Activated CD4-positive, CD25-positive, alpha-beta regulatory T cell (primary cell): ENCODE results near the gene MRPL37.

Source experiments
- DNase-seq, 4 experiments: peaks; one replicate each; lab custom pipeline; 2025; lab: John Stamatoyannopoulos, UW

Gene MRPL37

DNA sequence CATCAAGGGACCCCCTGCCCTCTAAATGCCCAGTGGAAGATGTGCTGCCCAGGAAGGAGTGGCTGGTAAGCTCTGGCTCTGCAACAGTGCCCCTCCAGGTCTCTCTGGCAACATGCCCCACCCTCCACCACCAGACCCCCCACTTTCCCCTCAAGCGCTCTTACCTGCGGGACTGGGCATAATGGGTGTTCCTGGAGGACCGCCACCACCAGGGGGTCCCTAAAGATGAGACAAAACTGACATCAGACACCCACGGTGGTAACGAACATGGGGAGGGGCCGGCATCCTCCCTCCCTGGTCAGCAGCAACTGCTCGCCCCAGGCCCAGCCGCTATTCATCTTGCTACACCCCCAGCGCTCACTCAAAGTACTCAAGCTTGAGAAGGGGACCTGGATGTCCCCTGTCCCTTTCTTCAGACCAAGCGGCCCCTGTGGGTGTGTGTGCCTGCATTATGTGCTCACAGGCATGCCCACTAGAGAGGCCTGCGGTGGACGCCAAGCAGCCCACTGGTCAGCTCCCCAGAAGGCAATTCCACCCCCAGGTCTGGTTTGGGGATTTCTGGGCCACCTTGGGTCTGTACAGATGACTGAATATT, 40.9 kb downstream of the MRPL37 start:
- DNase-seq = no peak

DNA sequence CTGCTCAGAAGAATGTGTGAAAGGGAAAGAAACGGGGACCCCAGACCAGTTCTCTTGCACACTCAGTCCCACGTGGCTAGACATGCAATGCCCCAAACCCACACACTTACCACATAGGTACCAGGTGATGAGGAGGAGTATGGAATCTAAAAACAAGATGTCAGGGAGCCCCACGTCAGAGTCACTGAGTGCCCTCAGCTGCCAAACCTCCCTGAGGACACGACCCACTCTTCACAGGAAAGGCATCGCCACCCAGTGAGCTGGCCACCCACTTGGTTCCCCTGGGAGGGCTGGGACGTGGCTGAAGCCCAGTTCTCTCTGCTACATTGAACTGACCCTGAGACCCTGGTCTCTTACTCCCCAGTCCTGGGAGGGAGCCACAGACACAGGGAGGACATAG, 41.4 kb downstream of the MRPL37 start:
- DNase-seq = no peak

DNA sequence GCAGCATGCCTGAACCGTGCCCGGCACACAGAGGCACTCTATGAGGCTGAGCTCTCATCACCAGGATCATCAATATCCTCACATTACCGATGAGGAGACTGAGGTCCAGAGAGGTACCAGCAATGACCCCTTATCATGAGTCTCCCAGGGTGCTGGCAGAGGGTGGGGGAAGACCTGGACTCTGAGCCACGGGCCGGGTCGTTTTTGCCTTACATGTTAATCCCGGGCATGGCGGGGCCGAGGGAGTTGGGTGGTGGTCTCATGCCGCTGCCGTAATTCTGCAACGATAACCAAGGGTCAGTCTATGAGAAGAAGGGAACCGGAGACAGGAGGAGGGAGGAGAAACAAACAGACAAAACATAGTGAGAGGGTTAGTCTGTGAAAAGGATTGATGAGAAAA, 43.1 kb downstream of the MRPL37 start:
- DNase-seq = no peak

DNA sequence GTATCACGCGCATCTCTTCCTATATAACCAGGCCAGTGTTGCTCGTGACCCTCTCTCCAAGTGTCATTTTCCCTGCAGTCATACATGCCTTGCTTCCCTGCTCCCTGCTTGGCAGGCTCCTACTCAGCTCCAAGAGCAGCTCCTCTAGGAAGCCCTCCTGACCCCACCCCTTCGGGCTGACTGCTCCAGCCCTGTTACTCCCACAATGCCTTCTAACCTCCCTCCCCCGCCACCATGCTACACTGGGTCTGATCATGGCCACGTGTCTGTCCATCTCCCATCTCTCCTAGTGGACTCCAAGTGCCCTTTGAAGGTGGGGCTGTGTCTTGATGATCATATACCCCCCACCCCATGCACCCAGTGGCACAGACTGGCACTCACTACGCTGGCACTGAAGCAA, 44.7 kb downstream of the MRPL37 start:
- DNase-seq = no peak

DNA sequence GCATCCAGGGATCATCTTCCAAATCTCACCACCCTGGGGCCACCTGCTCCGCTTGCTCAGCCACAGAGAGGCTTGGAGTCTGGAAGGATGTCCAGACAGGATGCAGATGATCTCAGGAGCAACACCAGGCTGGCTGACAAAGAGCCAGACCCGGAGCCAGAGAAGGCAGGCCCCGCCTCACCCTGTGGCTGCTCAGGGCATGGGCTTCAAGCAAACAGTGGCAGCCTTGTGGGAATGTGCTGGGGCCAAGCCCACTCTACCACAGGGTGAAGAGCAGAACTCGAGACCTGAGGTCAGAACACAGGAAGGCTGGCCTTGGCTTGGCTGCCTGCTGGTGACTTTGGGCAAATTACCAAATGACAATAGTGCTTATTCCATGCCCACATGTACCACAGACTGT, 45.5 kb downstream of the MRPL37 start:
- no peak for DNase-seq

DNA sequence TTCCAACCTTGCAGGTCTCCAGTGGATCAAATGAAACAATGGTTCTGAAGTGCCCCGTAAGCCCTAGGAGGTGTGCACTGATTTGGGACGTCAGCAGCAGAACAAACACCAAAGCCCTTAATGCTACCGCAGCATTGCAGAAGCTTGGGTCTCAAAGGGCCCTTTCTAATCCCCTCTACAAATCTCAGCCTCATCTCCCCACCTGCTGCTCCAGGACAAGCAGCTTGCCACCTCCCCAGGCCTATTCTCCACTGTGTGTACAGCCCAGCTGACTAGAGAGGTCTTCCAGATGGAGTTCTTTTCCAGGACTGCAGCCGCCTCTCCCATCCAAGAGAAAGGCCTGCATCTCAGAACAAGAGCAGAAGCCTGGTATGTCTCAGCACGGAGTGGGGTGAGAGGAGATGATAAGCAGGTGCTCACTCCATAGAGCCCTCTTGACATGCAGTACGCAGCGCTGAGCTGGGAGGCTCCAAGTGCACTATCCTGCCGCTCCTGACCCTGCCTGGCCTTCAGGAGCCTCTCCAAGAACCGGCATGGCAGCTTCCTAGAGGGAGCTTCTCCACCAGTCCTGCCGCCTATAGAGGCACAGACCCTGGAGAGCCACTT, 46.3 kb downstream of the MRPL37 start:
- no peak for DNase-seq

DNA sequence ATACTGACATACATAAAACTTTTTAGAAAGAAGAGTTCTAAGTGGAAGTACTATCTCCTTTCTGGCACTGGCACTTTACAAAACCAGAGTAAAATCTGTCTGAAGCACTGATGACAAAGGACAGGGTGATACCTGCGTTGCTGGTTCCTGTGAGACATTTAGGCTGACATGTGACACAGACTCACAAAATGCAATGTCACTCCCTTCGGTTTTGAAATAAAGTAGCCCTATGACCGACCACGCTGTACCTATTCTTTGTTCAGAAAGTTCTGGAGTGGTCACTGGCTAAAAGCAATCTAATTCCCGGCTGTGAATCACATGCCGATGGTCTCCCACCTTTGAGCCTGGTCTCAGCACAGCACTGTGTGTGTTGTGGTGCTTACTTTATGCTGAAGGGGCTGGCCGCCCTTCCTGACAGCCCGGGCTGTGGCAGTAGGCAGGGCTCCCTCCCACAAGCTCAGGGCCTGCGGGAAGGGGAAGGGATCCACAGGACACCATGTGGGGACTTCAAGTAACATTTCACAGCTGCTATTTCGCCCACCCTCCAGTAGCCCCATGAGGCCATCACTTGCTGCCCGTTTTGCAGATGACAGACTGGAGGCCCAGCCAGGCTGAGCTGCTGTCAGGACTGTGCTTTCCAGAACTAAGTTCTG, 48.0 kb downstream of the MRPL37 start:
- no peak for DNase-seq

DNA sequence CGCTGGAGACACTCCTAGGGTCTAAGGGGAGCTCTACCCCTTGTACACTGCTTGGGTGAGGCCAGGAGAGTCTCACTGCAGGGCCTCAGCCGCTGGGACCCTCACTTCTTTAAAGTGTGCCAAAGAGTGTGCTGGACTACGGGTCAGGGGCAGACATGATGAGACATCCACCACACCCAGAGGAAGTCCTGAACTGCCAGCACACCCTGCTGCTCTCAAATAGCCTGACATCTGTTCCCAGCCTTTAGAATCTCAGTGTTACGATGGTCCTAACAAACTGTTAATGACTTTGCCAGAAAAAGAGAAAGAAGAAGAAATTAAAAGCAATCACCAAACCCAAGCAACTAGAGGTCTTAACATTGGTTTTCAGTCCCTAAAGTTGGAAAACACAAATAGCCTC, 49.0 kb downstream of the MRPL37 start:
- no peak for DNase-seq

DNA sequence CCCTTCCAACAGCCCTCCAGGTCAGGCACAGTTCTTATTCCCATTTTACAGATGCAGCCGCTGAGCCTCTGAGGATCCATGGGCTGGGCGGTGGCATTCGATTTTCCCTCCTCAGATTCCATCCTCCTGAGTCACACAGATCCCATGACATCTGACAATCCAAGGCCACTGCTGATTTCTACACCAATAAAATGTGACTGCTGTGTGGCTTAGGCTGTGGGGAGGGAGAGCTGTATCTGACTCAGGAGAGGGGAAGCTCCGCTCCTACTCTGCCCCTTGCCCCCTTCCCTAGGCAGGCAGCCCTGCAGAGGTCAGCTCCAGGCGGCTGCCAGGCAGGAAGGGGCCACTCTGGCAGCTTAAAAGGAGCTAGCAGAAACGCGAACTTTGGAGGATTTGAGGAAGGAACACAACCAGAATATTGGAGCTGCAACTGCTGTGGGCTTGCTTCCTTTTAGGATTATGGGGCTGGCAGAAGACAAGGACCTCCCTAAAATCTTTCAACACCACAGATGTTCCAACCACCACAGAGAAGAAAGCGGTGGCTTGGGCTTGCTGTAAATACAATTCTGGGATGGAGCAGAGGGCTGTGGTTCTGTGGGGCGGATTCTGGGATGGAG, 50.0 kb downstream of the MRPL37 start:
- DNase-seq = no peak

DNA sequence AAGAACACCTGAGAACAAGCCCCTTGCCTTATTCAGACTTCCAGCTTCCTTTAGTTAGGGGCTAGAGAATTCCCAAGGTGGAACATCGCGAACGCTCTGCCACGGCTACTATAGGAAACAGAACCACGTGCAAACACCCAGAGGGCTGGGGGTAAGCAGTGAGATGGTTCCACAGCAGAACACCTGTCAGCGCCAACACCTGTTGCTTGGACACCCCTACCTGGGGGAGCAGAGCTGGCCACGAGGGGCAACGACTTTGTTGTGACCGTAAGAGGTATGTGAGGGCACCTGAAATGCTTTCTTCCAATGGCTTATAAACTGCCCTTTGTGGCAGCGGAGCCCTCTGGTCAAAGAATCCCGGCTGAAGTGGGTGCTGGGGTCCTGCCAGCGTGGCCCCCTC, 50.7 kb downstream of the MRPL37 start:
- DNase-seq = no peak

DNA sequence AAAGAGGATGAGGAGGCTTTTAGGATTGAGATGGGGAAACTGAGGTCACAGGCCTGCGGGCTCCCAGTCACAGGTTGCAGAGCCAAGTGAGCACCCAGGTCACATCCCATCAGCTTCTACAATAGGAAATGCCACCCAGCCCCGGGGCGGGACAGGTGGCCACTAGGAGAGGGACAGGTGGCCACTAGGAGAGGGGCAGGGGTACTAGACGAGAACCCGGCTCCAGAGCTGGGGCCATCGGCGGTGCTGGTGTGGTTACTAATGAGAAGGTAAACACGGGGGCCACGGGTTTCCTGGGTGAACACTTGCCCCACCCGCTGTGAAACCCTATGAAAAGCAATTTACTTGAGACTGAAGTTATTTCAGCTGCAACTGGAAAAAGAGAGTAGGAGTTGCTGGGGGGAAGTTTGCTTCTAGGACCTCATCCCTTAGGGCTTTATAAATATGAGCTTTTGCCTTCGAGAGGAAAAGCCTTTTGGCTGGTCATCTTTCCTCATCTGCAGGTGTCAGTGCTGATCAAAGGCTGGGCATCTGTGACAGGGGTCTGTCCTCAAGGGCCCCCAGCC, 52.5 kb downstream of the MRPL37 start:
- DNase-seq = no peak

DNA sequence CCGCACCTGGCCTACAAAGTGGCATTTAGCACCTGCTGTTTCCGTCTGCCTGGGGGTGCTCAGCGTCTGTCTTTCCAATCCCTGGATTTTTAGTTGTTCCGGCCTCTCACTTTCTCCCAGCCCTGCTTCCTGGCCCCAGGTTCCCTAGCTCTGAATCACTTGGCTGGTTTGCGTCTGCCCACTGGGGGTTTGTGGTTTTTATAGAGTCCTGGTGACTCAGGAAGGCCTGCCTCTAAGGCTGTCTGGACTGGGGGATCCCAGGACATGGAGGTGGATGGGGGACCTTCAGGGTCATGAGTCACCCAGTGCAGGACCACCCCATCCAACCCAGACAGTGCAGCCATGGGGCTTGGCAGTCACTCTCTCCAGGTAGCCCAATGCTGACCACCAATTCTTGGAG, 53.5 kb downstream of the MRPL37 start:
- DNase-seq = no peak

DNA sequence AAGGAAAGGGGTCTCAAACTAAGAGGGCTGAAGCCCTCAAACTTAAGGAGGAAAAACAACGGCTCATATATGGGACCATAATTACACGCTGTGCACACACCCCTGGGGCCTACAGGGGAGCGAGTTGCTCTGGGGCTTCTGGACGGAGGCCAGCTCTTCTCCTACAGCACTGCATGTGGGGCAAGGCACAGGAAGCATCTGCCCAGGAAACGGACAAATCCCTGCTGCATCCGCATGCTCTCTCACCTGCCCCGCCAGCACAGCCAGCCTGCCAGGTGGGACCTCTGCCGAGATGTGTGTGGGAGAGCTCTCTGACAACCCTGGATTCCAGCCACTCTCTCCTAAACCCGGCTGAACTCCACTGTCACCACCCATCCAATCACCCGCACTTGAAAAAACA, 54.1 kb downstream of the MRPL37 start:
- no peak for DNase-seq

DNA sequence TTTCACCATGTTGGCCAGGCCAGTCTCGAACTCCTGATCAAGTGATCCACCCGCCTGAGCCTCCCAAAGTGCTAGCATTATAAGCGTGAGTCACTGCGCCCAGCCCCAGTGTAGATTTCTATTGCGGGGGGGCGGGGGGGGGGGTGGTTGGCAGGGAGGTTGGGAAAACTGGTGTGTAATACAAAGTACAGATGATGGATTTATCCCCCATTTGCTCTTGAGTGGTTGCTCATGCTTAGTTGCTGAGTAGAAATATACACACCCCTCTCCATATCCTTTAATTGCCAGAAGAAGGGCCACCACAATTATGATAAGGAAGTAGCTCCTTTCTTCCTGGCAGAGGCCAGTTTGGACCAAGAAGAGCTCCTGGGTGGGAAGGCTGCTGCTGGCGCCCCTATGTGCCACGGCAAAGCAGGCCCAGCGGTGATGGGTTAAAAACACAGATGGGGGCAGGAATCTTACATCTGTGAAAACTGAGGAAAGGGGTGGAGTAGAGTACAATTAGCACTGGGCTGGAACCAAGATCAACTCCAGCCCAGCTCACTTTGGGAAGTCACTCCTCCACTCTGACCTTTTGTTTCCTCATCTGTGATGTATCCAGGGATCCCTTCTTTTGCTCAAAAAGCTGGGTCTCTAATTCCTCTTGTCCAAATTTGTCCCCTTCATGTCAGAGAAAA, 55.2 kb downstream of the MRPL37 start:
- DNase-seq = no peak

DNA sequence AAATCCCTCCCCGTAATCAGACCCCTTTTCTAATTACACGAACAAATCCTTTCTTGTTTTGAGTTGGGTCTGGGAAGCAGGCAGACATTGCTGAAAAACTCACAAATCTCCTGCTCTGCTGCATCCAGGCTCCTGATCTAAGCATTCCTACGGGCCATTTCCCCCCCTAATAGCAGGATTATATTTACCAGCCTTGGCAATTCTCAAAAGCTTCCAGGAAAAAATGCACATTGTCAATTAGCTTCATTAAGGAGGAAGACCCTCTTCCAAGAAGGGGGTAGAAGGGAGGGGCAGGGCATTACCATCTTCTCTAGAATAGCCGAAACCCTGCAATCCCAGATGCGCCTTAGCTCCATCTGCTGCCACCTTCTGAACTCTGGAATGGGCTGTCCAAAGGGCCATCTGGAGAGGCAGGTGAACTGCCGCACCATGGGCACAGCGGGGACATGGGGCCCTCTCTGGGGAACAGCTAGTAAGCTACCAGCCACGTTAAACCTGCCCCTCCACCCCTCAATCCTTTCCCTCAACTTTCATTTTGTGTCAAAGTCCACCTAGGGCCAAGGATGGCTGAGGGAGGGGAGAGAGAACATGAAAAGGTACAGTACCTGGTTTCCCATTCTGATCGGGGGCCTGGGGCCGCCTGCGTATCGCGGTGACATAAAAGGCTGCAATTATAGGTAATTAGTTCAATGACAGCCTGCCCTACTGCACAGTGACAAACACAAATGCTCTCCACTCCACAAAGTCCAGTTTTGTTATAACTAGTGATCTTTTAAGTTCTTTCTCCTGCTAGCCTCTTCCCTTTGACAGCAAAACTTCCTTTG, 56.8 kb downstream of the MRPL37 start:
- no peak for DNase-seq

DNA sequence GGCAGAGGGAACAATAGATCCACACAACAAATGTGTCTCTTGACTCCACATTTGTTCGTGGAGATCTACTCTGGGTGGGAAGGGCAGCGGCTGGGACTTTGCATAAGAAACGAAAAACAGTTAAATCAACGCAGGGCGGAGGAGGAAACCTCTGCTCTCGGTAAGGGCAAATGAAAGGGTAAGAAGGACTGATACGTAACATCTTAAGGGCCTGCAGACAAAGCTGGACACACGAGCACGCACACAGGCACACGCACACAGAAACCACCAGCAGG, 57.3 kb downstream of the MRPL37 start:
- no peak for DNase-seq

DNA sequence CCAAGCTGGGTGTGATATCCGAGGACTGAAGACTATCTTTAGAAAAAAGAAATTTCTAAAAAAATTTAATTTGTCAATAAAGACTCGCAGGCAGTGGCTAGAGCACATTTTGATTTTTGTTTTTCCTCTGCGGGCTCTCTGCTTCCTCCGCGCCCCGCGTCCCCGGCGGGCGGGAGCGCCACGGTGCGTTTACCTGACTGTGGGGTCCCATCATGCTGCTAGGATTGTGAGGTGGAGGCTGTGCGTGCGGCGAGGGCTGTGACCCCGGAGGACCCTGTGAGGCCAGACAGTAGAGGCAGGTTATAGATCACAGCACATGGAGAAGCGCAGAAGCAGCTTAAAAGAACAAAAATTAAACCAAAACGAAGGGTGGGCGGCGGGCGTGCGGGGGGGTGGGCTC, 57.9 kb downstream of the MRPL37 start:
- no peak for DNase-seq

DNA sequence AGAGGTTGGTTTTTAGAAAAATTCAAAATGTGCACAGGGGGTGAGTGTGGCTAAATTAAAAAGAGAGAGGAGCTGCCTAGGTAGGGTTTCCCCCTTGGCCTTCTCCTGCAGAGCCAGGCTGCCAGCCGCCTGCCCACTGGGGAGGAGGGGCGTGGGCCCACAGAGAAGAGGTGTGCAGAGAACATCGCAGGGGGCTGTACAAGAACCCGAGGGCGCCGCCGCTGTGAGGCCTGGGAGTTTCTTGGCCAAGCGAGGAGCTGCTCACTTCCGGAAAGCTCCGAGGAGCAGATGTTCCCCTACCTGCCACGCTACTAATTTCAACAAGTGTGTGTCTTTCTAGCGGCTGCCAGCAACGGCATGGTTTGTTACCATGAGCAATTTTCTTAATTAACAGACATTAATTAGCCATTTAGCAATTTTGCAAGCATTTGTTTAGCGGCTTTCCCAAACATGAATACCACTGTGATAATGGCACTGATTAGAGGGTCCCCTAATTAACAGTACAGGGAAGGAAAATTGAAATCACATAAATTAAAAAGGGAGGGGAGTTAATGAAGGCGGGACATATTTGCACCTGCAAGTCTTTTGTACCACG, 59.7 kb downstream of the MRPL37 start:
- DNase-seq = no peak

DNA sequence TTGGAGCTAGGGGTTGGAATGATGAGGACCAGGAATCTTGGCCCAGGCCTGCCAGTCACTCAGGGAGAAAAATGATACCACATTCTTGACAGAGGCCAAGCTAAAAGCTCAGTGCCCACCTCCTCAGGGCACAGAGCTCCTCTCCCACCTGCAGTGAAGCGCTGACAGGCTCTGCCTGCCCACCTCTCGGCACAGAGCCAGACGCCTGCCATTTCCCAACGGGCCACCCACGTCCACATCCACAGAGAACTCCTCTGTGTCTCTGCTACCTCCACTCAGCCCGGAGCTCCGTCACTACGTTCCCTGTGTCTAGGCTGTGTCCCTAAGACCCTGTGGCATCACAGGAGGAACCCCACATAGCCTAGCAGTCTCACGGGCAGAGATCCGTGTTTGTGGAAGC, 60.8 kb downstream of the MRPL37 start:
- DNase-seq = no peak

DNA sequence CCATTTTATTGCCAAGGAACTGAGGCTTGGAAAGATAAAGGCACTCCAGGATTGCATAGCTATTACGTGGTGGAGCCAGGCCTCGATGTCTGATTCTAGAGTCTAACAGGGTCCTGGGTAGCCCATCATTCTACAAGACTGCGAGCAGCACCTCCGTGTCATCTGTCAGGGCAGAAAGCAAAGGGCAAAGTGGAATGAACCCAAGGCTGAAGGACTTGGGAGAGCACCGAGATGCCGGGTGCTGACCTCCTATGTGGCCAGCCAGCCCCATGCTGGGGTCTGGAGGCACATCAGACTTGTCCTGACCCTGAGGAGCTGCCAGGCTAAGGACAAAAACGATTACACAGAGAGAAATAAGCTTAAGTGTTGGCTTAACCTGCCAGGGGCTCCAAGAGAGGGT, 62.3 kb downstream of the MRPL37 start:
- no peak for DNase-seq

DNA sequence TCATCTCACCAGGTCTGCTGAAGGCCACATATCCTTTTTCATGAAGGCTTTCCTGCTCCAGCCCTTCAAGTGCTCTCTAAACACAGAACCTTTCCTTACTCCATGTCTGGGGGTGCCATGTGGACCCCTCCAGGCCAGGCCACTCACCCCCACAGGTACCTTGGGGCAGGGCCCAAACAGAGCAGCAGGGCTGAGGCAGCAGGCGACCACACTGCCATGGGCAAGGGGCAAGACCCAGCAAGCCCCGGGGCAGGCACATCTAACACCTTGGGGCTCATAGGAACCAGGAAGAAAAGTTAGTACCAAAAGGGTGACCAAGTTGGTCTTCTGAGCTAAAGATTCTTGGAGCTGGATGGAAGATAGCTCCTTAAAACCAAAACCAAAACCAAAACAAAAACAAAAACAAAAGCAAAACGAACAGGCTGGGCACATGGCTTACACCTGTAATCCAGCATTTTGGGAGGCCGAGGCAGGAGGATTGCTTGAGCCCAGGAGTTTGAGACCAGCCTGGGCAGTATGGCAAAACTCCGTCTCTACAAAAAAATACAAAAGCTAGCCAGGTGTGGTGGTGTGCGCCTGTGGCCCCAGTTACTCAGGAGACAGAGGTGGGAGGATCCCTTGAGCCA, 63.7 kb downstream of the MRPL37 start:
- DNase-seq = no peak
